BJ (cell line): ENCODE measurements around the gene GNG4. TPM values are rescaled to one million over a fixed set of nuclear protein-coding genes. Genes with fewer than 3 reads are reported as not detected.

Source experiments
- CTCF ChIA-PET: fragments of 350-600 bp; formaldehyde crosslinking; extraction: SDS; loops from one replicate; lab custom pipeline; 2021; ENCODE audit warnings: antibody characterized with exemption, inconsistent platforms; lab: Yijun Ruan, JAX
- POLR2A ChIA-PET: fragments of 300-600 bp; sonication (Branson Sonifier 250); formaldehyde crosslinking; extraction: SDS; loops from one replicate; lab custom pipeline; 2021; ENCODE audit warnings: antibody characterized with exemption; lab: Charles Lee
- DNase-seq: peaks from one replicate; pipeline ENCODE4 v3.0.0-alpha.2; 2011; ENCODE audit warnings: low read depth
- H3K27me3 ChIP-seq: 2 replicates; pipeline ENCODE4 v1.6.0; 2011; ENCODE audit warnings: low read length; ENCODE audit not compliant: control insufficient read depth, insufficient read depth
- H3K36me3 ChIP-seq: 2 replicates; pipeline ENCODE4 v1.5.1; 2011; ENCODE audit warnings: low read length; ENCODE audit not compliant: control insufficient read depth, insufficient read depth
- H3K4me3 ChIP-seq: 2 replicates; pipeline ENCODE4 v1.5.1; 2011; ENCODE audit warnings: low read depth, mild to moderate bottlenecking, control low read depth, low read length
- polyA plus RNA-seq: library from polyadenylated mRNA; depleted of rRNA; stranded (reverse); fragments of >200 nt; gene quantifications from 2 replicates; pipeline ENCODE4 v1.2.3, GENCODE V29; 2011
- TF ChIP-seq, protein P1 (sequence below): IDR thresholded peaks from 2 replicates; pipeline ENCODE4 v1.5.1; 2011; ENCODE audit warnings: low read depth, mild to moderate bottlenecking, control low read depth, inconsistent platforms, low read length, moderate library complexity; ENCODE audit not compliant: insufficient read depth

The GNG4 gene
- polyA plus RNA-seq, 1 experiment = 0.09 TPM

DNA sequence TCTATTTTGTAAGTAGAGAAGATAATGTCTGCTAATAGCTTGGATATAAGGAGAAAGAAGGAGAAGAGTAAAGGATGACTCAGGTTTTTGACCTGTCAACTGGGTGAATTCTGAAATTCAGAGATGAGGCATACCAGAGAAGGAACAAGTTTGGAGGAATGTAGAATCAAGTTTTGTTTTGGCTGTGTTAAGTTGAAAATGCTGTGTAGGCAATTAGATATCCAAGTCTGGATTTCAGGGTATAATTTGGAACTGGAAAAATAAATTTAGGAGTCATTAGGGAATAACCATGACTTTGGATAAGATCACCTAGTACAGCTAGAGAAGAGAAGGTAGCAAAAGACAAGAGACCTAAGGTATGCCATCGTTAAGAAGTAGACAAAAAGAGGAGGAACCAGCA lies 22.4 kb upstream of the GNG4 start:
- ChIA-PET POLR2A (no interaction called here), CTCF (no interaction called here)
- DNase-seq = no peak
- Histone ChIP-seq H3K4me3 (no peak overlapping the region), H3K27me3 (no peaks in the 10 kb centered on the region), H3K36me3 (peaks cover 2% of the 10 kb centered on the region)
- TF ChIP-seq, protein P1, sequence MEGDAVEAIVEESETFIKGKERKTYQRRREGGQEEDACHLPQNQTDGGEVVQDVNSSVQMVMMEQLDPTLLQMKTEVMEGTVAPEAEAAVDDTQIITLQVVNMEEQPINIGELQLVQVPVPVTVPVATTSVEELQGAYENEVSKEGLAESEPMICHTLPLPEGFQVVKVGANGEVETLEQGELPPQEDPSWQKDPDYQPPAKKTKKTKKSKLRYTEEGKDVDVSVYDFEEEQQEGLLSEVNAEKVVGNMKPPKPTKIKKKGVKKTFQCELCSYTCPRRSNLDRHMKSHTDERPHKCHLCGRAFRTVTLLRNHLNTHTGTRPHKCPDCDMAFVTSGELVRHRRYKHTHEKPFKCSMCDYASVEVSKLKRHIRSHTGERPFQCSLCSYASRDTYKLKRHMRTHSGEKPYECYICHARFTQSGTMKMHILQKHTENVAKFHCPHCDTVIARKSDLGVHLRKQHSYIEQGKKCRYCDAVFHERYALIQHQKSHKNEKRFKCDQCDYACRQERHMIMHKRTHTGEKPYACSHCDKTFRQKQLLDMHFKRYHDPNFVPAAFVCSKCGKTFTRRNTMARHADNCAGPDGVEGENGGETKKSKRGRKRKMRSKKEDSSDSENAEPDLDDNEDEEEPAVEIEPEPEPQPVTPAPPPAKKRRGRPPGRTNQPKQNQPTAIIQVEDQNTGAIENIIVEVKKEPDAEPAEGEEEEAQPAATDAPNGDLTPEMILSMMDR = no peak

DNA sequence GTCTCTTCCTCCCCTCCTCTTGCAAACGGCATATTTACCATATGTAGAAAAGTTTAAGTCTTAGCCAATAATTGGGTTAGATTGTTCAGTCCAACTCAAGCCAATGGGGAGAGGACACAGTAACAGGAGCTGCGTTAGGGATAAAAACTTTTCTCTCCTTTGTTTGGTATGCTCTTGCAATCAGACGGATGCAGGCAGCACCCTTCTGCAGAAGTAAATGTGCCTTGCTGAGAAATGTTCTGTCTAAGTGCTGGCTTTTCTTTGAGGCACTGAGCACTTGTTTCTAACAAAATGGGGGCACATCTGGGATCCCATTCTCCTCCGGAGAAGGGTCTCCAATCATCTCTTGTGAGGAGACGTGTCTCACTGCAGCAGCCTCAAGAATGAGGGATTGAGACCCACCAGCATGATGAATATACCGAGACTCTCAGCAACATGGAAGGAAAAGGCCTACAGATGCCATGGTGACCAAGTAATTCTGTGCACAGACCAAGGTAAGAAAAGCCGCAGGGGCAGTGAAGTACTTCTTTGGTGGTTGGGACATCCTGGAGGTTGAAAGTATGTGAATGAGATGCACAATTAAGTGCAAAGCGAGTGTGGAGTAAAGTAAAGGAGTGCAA lies 20.7 kb upstream of the GNG4 start:
- TF ChIP-seq, protein P1 = no peak
- no peaks in the 10 kb centered on the region for H3K27me3 ChIP-seq
- DNase-seq = no peak
- H3K36me3 ChIP-seq = peaks cover 2% of the 10 kb centered on the region
- no peak overlapping the region for H3K4me3 ChIP-seq
- POLR2A ChIA-PET = no interaction called here
- CTCF ChIA-PET = no interaction called here

DNA sequence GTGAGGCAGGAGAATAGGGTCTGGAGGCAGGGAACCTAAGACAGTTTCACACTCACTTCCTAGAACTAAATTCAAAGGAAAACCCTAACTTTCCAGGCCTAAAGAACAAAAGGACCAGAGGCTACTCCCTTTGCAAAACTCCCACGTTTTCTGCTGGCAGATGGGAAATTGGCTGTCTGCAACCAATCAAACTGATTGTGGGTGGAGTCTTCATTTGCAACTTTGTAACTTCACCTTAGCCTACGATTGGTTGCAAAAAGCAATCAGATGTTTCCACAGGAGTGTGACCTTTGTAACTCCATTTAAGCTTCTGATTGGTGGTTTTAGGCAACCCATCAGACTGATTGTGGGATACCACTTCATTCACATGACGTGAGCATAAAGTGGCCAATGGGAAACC lies 19.7 kb upstream of the GNG4 start:
- no peak overlapping the region for H3K4me3 ChIP-seq
- DNase-seq = no peak
- no peaks in the 10 kb centered on the region for H3K27me3 ChIP-seq
- POLR2A ChIA-PET = no interaction called here
- TF ChIP-seq, protein P1 = no peak
- CTCF ChIA-PET = no interaction called here
- peaks cover 2% of the 10 kb centered on the region for H3K36me3 ChIP-seq

DNA sequence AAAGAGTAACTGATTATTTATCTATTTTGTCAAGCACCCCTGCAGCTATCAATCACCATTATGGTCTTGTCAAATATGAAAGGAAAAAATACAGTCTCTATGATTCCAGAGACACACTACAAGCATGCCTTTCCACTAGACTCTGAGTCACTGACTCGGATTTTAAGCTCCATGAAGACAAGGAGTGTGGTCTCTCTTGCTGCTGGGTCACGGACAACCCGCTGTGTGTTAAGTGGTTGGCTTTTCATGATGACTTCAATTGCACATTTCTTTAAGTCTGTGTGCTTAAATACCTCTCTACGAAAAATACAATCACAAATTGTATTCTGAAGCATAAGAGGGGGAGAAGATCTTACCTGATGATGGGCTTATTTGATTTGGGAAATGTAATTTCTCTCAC lies 14.0 kb upstream of the GNG4 start:
- Histone ChIP-seq H3K4me3 (no peak overlapping the region), H3K27me3 (no peaks in the 10 kb centered on the region), H3K36me3 (no peaks in the 10 kb centered on the region)
- CTCF ChIA-PET = no interaction called here
- TF ChIP-seq, protein P1 = no peak
- no peak for DNase-seq
- POLR2A ChIA-PET = no interaction called here

DNA sequence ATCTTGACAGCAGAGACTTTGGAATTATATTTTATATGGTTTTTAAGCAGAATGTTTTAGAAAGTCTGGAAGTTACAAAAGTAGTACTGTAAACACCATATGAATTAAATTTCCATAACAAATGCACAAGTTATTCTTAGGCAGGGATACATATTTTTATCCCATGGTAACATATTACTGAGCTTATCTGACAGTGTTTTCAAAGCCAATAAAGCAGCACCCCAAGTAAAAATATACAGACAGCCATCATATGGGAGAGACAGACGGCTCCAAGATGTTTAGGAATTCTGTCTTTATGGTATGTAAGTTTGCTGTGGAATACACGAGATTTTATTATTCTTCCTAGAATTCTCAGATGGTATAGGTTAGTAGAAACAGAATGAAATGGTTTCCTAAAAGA lies 12.0 kb upstream of the GNG4 start:
- Histone ChIP-seq H3K4me3 (no peak overlapping the region), H3K36me3 (no peaks in the 10 kb centered on the region), H3K27me3 (no peaks in the 10 kb centered on the region)
- TF ChIP-seq, protein P1 = no peak
- no peak for DNase-seq
- POLR2A ChIA-PET = no interaction called here
- CTCF ChIA-PET = no interaction called here
